ENCODE data around the gene KLF13.
A peak's percentile ranks its signal among the peaks of the same experiment; 100 is the strongest.

Gene KLF13

GRCh38 chr15:31336593-31337295 is 10.1 kb downstream of the KLF13 start:
- peak overlapping the region; percentile 83 for H3K27ac ChIP-seq (ENCODE audit: low read depth, low read length)
- H3K4me1 ChIP-seq (ENCODE audit: control insufficient read depth, low read length): peaks cover 100% of the 10 kb centered on the region
- H3K4me3 ChIP-seq (ENCODE audit: low read length): peak overlapping the region; percentile 67
- H3K9me3 ChIP-seq (ENCODE audit: control insufficient read depth, insufficient read depth, low read length): no peaks in the 10 kb centered on the region
- peaks cover 46% of the 10 kb centered on the region for H3K36me3 ChIP-seq (ENCODE audit: control insufficient read depth, low read length)
- no peaks in the 10 kb centered on the region for H3K27me3 ChIP-seq (ENCODE audit: control insufficient read depth, low read length)
- H3K9me2 ChIP-seq (replicated peaks; ENCODE audit: control insufficient read depth, low read length): no peaks in the 10 kb centered on the region
- H3F3A ChIP-seq (ENCODE audit: control insufficient read depth, insufficient read depth): peaks cover 55% of the 10 kb centered on the region
- H3K4me2 ChIP-seq (ENCODE audit: low read length): peak overlapping the region; percentile 89
- no peak for TF ChIP-seq EZH2phosphoT487 (IDR thresholded peaks at IDR 0.05; ENCODE audit: borderline replicate concordance, low read length)
- TF ChIP-seq CTCF (IDR thresholded peaks at IDR 0.05; ENCODE audit: low read depth, low read length, poor library complexity, severe bottlenecking): no peak
- peaks cover 100% of the 10 kb centered on the region for H3K79me2 ChIP-seq (ENCODE audit: control insufficient read depth, low read length)
- H4K20me1 ChIP-seq (ENCODE audit: control insufficient read depth, insufficient read depth, low read depth, low read length): peaks cover 9% of the 10 kb centered on the region

GRCh38 chr15:31337352-31338031 is 10.9 kb downstream of the KLF13 start:
- Histone ChIP-seq H3K27ac (ENCODE audit: low read depth, low read length) (peak overlapping the region; percentile 83), H4K20me1 (ENCODE audit: control insufficient read depth, insufficient read depth, low read depth, low read length) (peaks cover 11% of the 10 kb centered on the region)

GRCh38 chr15:31338318-31338878 is 11.8 kb downstream of the KLF13 start:
- peak overlapping the region; percentile 89 for H3K4me2 ChIP-seq (ENCODE audit: low read length)
- H3K27ac ChIP-seq (ENCODE audit: low read depth, low read length): peak overlapping the region; percentile 83
- peaks cover 58% of the 10 kb centered on the region for H3F3A ChIP-seq (ENCODE audit: control insufficient read depth, insufficient read depth)
- TF ChIP-seq EZH2phosphoT487 (IDR thresholded peaks at IDR 0.05; ENCODE audit: borderline replicate concordance, low read length) (no peak), CTCF (IDR thresholded peaks at IDR 0.05; ENCODE audit: low read depth, low read length, poor library complexity, severe bottlenecking) (no peak)
- peaks cover 43% of the 10 kb centered on the region for H3K36me3 ChIP-seq (ENCODE audit: control insufficient read depth, low read length)
- H3K4me1 ChIP-seq (ENCODE audit: control insufficient read depth, low read length): peaks cover 100% of the 10 kb centered on the region
- H4K20me1 ChIP-seq (ENCODE audit: control insufficient read depth, insufficient read depth, low read depth, low read length): peaks cover 15% of the 10 kb centered on the region
- H3K9me3 ChIP-seq (ENCODE audit: control insufficient read depth, insufficient read depth, low read length): no peaks in the 10 kb centered on the region
- peak overlapping the region; percentile 67 for H3K4me3 ChIP-seq (ENCODE audit: low read length)
- no peaks in the 10 kb centered on the region for H3K27me3 ChIP-seq (ENCODE audit: control insufficient read depth, low read length)
- H3K9me2 ChIP-seq (replicated peaks; ENCODE audit: control insufficient read depth, low read length): no peaks in the 10 kb centered on the region
- H3K79me2 ChIP-seq (ENCODE audit: control insufficient read depth, low read length): peaks cover 100% of the 10 kb centered on the region

More at GRCh38 chr15:31337352-31338031, 10.9 kb downstream of the KLF13 start:
- Histone ChIP-seq H3K9me2 (replicated peaks; ENCODE audit: control insufficient read depth, low read length) (no peaks in the 10 kb centered on the region), H3K4me1 (ENCODE audit: control insufficient read depth, low read length) (peaks cover 100% of the 10 kb centered on the region), H3F3A (ENCODE audit: control insufficient read depth, insufficient read depth) (peaks cover 57% of the 10 kb centered on the region), H3K4me2 (ENCODE audit: low read length) (peak overlapping the region; percentile 89), H3K9me3 (ENCODE audit: control insufficient read depth, insufficient read depth, low read length) (no peaks in the 10 kb centered on the region), H3K27me3 (ENCODE audit: control insufficient read depth, low read length) (no peaks in the 10 kb centered on the region), H3K36me3 (ENCODE audit: control insufficient read depth, low read length) (peaks cover 45% of the 10 kb centered on the region), H3K4me3 (ENCODE audit: low read length) (peak overlapping the region; percentile 67), H3K79me2 (ENCODE audit: control insufficient read depth, low read length) (peaks cover 100% of the 10 kb centered on the region)
- TF ChIP-seq CTCF (IDR thresholded peaks at IDR 0.05; ENCODE audit: low read depth, low read length, poor library complexity, severe bottlenecking) (no peak), EZH2phosphoT487 (IDR thresholded peaks at IDR 0.05; ENCODE audit: borderline replicate concordance, low read length) (no peak)
